Psoas muscle (tissue), 8 donors: ENCODE data around the gene FBXO9. TPM values are rescaled to one million over a fixed set of nuclear protein-coding genes. Genes with fewer than 3 reads are reported as not detected.

ENCODE experiments used
- ATAC-seq, 4 donors: fragments of 200-7000 bp; cut with Tn5 transposase; one replicate each; pipeline ENCODE4 v1.9.1; 2020; ENCODE audit warnings: moderate library complexity in 3 of 4, mild to moderate bottlenecking in 2 of 4
- DNase-seq, 2 donors: peaks; one replicate each; pipeline ENCODE4 v3.0.0-alpha.2; 2020
- H3K27ac ChIP-seq: fragments of 200-600 bp; one replicate; pipeline ENCODE4 v1.8.0; 2022
- H3K27me3 ChIP-seq, 3 donors: fragments of 200-600 bp in 1 of 3; one replicate each; pipeline versions ENCODE4 v1.6.1 to v1.8.0; 2013 to 2022; ENCODE audit warnings: low read length in 2 of 3, mild to moderate bottlenecking in 2 of 3, moderate library complexity in 1 of 3; ENCODE audit not compliant: insufficient read depth in 3 of 3
- H3K36me3 ChIP-seq, 2 donors: fragments of 200-600 bp in 1 of 2; one replicate each; pipeline versions ENCODE4 v1.6.1 to v1.8.0; 2013 to 2022; ENCODE audit warnings: low read depth in 1 of 2, mild to moderate bottlenecking in 1 of 2, moderate library complexity in 1 of 2; ENCODE audit not compliant: insufficient read depth in 1 of 2
- H3K4me1 ChIP-seq: fragments of 200-600 bp; one replicate; pipeline ENCODE4 v1.8.0; 2022
- H3K4me3 ChIP-seq: fragments of 200-600 bp; one replicate; pipeline ENCODE4 v1.8.0; 2022; ENCODE audit warnings: mild to moderate bottlenecking
- H3K9me3 ChIP-seq: fragments of 200-600 bp; one replicate; pipeline ENCODE4 v1.8.0; 2022
- WGBS, 3 donors: extraction: QIAGEN DNeasy Blood & Tissue Kit; methylation state at CpG; one replicate each; pipeline versions ENCODE4 v1.1.6 to v1.1.7; 2013; 5-methylcytosine and 5-hydroxymethylcytosine counted together
- intact Hi-C, 2 donors: fragments of 100-400 bp; cut with DNase I; formaldehyde crosslinking; loops; one replicate each; pipeline versions ENCODE4 v1.11.0 to v1.14.2; 2022
- polyA plus RNA-seq, 3 donors: library from polyadenylated mRNA; stranded (reverse); fragments of 200-250 nt; gene quantifications; one replicate each; pipeline ENCODE4 v1.2.3, GENCODE V29; 2013
- total RNA-seq, 4 donors: library from RNA; stranded (reverse); fragmentation: NEBNext Ultra II Directional in 2 of 4; extraction: Animal tissue kit (Norgen Biotek cat#: 25700) in 2 of 4; gene quantifications; one replicate each; pipeline versions ENCODE4 v1.2.1 to v1.2.4, GENCODE V29; 2021 to 2023
- TF ChIP-seq, protein P1 (sequence below): fragments of 200-600 bp; IDR thresholded peaks from one replicate; pipeline ENCODE4 v1.8.0; 2022; ENCODE audit warnings: antibody characterized with exemption
- donor health status: healthy with polysubstance abuse.
- donor health status: DM: no; HTN: no; CAD: no; lungs with moderate emphysema.
- donor health status: Bipolar disorder and iron deficiency.
- donor health status: healthy.
- donor health status: DM: yes; HTN: yes; CAD: no.
- donor health status: DM: no; HTN: no; CAD: no.
- donor health status: DM: no; HTN: no; CAD: no.
- donor health status: DM: yes; HTN: yes; CAD: no.

FBXO9 gene
- total and polyA plus RNA-seq, 7 donors, result 23.2 to 74.2 (median 44.3) TPM

- intact Hi-C loops, result no loop called here
- WGBS, 3 donors, result 46 to 48% (median 46%) methylated on average over 2 of the region's 2 CpGs
- DNase-seq, result no peak
- TF ChIP-seq, protein P1, sequence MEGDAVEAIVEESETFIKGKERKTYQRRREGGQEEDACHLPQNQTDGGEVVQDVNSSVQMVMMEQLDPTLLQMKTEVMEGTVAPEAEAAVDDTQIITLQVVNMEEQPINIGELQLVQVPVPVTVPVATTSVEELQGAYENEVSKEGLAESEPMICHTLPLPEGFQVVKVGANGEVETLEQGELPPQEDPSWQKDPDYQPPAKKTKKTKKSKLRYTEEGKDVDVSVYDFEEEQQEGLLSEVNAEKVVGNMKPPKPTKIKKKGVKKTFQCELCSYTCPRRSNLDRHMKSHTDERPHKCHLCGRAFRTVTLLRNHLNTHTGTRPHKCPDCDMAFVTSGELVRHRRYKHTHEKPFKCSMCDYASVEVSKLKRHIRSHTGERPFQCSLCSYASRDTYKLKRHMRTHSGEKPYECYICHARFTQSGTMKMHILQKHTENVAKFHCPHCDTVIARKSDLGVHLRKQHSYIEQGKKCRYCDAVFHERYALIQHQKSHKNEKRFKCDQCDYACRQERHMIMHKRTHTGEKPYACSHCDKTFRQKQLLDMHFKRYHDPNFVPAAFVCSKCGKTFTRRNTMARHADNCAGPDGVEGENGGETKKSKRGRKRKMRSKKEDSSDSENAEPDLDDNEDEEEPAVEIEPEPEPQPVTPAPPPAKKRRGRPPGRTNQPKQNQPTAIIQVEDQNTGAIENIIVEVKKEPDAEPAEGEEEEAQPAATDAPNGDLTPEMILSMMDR, result no peak
- Histone ChIP-seq H3K4me1 (no peaks in the 10 kb centered on the region), H3K36me3 (peaks cover 4 to 100% of the 10 kb centered on the region in 2 donors), H3K9me3 (no peaks in the 10 kb centered on the region), H3K27ac (no peak overlapping the region), H3K4me3 (no peak overlapping the region), H3K27me3 (no peaks in the 10 kb centered on the region)
- ATAC-seq, result no peak
Measured at GRCh38 chr6:53086302-53086701, 21.1 kb downstream of the FBXO9 start.

GRCh38 chr6:53089948-53090347 is 24.7 kb downstream of the FBXO9 start:
- no peak for DNase-seq
- Histone ChIP-seq H3K4me3 (no peak overlapping the region), H3K27me3 (no peaks in the 10 kb centered on the region), H3K27ac (no peak overlapping the region), H3K4me1 (no peaks in the 10 kb centered on the region), H3K9me3 (no peaks in the 10 kb centered on the region), H3K36me3 (peaks cover 3 to 100% of the 10 kb centered on the region in 2 donors)
- TF ChIP-seq, protein P1, result no peak
- no peak for ATAC-seq
- intact Hi-C loops, result no loop called here

DNA sequence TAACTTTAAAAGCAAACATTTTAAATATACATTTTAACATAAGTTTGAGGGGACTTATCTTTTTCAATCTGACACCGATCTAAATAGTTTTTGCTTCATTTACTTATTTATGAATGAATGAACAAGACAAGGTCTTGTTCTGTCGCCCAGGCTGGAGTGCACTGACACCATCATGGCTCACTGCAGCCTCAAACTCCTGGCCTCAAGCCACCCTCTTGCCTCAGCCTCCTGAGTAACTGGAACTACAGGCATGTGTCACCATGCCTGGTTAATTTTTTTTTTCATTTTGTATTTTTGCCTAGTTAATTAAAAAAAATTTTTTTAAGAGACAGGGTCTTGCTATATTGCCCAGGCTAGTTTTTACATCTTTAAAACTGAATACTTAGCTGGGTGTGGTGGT is 25.4 kb downstream of the FBXO9 start:
- TF ChIP-seq, protein P1, result no peak
- no peaks in the 10 kb centered on the region for H3K9me3 ChIP-seq
- H3K36me3 ChIP-seq, result peaks cover 3 to 100% of the 10 kb centered on the region in 2 donors
- DNase-seq (peak in 1 of 2 donors; percentile 51), ATAC-seq (no peak)
- H3K27ac ChIP-seq, result no peak overlapping the region
- H3K4me3 ChIP-seq, result no peak overlapping the region
- H3K4me1 ChIP-seq, result no peaks in the 10 kb centered on the region
- no peaks in the 10 kb centered on the region for H3K27me3 ChIP-seq
- intact Hi-C loops, result no loop called here
- WGBS, 3 donors, result 92 to 95% (median 94%) methylated on average over 2 of the region's 2 CpGs

DNA sequence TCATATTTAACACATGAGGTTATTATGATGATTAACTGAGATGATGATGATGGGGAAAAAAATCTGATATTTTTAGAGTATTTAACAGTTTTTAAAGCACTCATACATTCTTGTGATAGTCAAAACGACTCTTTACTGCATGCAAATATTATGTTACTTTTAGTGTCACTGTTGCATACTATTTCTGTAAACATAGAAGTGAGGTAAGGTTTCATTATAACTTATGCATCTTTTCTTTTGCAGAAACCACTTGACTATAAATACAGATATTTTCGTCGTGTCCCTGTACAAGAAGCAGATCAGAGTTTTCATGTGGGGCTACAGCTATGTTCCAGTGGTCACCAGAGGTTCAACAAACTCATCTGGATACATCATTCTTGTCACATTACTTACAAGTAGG is 30.1 kb downstream of the FBXO9 start:
- Histone ChIP-seq H3K27ac (no peak overlapping the region), H3K27me3 (no peaks in the 10 kb centered on the region), H3K4me1 (no peaks in the 10 kb centered on the region), H3K36me3 (peaks cover 2 to 100% of the 10 kb centered on the region in 2 donors), H3K4me3 (no peak overlapping the region), H3K9me3 (no peaks in the 10 kb centered on the region)
- ATAC-seq (no peak), DNase-seq (no peak)
- TF ChIP-seq, protein P1, result no peak
- intact Hi-C loops, result loop anchor here in 1 of 2 donors (5.0 kb wide), 1 partner anchor 88 kb away; no protein-coding TSS in a partner anchor
- whole genome bisulfite sequencing, 3 donors, result 87 to 91% (median 91%) methylated on average over 3 of the region's 3 CpGs

- no peak overlapping the region for H3K27ac ChIP-seq
- intact Hi-C loops, result loop anchor here in 1 of 2 donors (5.0 kb wide), 1 partner anchor 88 kb away; no protein-coding TSS in a partner anchor
- peaks cover 2 to 100% of the 10 kb centered on the region in 2 donors for H3K36me3 ChIP-seq
- no peak overlapping the region for H3K4me3 ChIP-seq
- ATAC-seq, result no peak
- H3K4me1 ChIP-seq, result no peaks in the 10 kb centered on the region
- 67 to 76% (median 68%) methylated on average over 1 of the region's 1 CpG for WGBS, 3 donors
- TF ChIP-seq, protein P1, result no peak
- no peaks in the 10 kb centered on the region for H3K9me3 ChIP-seq
- no peak for DNase-seq
- H3K27me3 ChIP-seq, result no peaks in the 10 kb centered on the region
Measured at GRCh38 chr6:53095716-53096115, 30.5 kb downstream of the FBXO9 start.
